GM12873 (cell line): ENCODE results near the gene ETF1.

Experiments used
- TF ChIP-seq, protein P1 (sequence below): IDR thresholded peaks from 2 replicates; pipeline ENCODE4 v1.5.1; 2012; ENCODE audit warnings: low read depth, mild to moderate bottlenecking, moderate library complexity, low read length, control low read depth; ENCODE audit not compliant: insufficient read depth; ENCODE audit errors: missing control alignments

ETF1 gene

DNA sequence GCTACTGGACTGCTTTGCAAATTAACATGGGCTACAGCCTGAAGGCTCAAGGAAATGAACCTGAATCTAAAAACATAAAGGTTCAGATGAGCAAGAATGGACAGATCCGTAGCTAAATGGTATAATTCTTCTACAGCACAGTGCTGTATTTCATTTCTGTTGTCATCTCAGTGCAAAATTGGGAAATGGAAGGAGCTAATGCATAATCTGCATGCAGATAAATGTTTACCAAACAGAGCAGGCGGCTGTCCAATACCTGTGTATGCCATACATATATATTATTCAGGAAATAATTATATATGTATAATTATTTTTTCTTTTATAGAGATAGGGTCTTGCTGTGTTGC, 36.5 kb upstream of the ETF1 start:
- TF ChIP-seq, protein P1, sequence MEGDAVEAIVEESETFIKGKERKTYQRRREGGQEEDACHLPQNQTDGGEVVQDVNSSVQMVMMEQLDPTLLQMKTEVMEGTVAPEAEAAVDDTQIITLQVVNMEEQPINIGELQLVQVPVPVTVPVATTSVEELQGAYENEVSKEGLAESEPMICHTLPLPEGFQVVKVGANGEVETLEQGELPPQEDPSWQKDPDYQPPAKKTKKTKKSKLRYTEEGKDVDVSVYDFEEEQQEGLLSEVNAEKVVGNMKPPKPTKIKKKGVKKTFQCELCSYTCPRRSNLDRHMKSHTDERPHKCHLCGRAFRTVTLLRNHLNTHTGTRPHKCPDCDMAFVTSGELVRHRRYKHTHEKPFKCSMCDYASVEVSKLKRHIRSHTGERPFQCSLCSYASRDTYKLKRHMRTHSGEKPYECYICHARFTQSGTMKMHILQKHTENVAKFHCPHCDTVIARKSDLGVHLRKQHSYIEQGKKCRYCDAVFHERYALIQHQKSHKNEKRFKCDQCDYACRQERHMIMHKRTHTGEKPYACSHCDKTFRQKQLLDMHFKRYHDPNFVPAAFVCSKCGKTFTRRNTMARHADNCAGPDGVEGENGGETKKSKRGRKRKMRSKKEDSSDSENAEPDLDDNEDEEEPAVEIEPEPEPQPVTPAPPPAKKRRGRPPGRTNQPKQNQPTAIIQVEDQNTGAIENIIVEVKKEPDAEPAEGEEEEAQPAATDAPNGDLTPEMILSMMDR = no peak

DNA sequence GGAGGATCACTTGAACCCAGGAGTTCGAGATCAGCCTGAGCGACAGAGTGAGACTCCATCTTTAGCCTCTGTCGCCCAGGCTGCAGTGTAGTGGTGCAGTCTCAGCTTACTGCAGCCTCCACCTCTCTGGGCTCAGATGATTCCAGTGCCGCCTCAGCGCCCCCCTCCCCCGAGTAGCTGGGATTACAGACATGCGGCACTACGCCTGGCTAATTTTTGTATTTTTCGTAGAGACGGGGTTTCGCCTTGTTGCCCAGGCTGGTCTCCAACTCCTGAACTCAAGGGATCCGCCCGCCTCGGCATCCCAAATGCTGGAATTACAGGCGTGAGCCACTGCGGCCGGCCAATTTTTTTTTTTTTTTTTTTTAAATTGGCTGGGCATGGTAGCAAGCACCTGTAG, 34.4 kb upstream of the ETF1 start:
- TF ChIP-seq, protein P1 = no peak

DNA sequence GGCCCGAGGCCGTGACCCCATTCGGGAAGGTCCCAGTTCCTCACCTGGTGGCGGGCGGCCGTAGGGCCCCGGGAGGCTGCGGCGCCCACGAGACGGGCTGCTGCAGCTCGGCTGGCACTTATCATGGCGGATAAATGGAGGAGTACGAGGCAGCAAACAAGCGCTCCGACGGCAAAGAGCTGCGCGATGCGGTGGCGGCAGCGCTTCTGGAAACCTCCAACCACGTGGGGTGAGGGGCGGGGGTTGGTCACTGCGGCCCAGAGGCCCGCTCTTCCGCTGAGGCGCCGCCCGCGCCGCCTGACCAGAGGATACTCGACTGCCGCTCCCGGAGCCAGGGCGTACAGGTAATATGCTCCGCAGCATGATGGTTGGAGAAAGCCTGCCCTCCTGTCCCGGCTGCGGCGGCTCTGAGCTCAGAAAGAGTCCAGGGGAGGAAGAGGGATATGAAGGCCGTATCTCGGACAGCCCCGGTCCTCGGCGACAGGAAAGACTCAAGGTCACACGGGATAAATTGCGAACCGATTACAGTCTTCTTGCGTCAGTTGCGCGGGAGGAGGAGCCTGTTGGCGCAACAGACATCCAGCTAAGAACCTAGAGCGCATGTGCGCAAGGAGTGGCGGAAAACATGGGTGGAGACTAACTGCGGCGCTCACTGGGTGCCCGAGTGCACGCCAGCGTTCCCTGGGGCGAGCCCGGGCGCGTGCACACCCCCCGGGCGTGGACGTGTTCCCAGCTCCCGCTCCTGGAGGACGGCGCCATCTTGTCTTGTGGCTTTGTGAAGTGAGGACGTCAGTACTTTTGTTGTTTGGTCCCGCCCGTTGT, 32.4 kb upstream of the ETF1 start, which contains the start of gene HSPA9:
TSS of gene HSPA9 (minus strand) at position 208 of the 822 bp plus-strand sequence. CDS start at position 125, 83 bp downstream.
- TF ChIP-seq, protein P1 = no peak

DNA sequence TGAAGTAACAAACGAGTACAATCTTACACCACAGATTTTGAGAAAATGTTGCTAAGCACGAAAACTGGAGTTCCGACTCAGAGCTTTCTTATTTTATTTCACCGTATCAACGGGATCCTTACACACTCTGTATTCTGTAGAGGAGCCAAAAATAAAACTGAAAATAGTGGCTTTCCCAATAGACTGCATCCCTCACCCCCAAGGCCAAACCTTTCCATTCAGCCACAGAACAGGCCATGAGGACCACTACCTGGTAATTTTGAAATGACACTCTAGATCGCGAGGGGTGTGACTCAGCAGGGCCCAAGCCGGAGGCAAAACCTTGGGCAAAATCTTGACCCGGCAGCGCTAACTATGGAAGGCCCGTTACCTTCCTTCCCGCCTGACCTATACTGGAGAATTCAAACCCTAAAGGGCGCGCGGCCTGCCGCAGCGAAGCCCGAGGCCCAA, 31.7 kb upstream of the ETF1 start:
- TF ChIP-seq, protein P1 = no peak

DNA sequence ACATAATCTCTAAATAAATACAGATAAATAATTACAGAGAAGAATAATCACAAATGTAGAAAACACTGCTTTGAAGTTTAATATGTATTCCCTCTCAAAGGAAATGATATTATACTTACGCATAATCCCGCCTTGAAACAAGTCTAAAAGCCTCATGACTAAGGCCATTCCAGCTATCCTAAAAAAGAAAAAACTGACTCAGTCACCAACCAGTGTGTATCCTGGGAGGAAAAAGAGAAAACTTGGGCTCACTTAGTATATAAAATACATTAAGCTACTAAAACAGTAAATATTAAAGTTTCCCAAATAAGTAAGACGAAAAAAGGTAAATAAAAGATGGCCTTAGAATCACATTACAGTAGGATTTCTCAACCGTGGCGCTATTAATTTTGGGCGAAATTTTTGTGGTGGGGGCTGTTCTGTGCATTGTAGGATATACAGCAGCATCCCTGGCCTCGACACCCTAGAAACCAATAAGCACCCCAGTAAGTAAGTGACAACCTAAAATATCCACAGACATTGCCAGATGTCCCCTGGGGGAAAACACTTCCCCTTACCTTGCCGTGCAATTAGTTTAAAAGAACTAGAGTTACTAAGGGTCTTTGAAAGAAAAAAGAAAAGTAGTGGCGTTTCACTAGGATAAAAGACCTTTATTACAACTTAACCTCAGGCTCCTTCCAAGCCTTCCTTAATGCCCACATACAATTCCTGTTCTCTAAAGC, 31.1 kb upstream of the ETF1 start:
- TF ChIP-seq, protein P1 = no peak

DNA sequence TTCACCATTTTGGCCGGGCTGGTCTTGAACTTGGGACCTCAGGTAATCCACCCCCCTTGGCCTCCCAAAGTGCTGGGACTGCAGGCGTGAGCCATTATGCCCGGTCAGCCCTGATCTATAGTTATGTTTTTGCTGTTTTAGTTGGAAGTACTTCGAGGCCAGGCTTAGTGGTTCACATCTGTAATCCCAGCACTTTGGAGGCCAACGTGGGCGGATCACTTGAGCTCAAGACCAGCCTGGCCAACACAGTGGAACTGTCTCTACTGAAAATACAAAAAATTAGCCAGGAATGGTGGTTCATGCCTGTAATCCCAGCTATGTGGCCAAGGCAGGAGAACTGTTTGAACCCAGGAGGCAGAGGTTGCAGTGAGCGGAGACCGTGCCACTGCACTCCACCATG, 30.2 kb upstream of the ETF1 start:
- TF ChIP-seq, protein P1 = no peak

DNA sequence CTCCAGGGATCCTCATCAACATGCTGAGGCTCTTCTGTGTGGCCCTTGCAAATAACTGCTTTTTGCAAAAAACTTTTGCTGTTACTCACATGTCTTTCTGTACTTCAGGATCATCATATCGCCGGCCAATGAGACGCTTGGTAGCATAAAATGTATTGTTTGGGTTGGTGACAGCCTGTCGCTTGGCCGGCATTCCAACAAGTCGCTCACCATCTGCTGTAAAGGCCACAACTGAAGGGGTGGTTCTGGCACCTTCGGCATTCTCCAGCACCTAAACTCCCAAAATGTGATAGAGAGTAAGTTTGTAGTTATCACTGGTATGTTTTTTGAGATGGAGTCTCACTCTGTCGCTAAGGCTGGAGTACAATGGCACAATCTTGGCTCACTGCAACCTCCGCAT, 27.8 kb upstream of the ETF1 start:
- TF ChIP-seq, protein P1 = no peak
